ENCODE measurements around the gene TAF3.

Gene TAF3

DNA sequence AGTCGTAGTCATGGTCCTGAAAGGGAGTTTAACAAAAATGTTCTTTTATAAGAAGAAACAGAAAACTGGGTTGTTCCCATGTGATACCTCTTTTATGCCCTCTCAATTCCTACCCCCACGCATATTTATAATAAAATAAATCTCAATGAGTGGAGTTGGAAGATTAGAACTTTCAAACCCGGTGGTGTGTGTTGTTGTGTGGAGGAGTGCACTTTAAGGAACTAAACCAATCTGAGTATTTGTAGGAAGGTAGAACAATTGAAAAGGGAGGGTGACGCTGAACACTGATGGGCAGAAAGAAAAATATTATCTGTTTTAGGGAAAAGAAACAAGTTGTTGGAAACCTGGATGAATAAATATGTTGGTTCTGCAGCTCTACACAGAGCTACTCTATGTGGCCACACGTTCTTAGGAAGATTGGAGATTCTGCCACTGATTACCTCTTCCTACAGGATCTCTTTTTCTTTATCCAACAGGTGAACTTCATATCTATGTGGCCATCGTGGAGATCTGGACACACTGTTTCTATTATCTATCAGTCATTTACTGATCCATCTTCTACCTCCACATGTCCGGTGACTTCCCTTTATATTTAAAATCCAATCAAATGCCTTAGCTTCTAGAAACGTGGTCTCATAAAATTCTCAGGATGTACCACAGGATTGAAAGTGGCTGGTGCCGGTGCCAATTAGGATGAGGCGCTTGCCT, 223.1 kb downstream of the TAF3 start:
- no peak overlapping the region for H3K4me3 ChIP-seq (ENCODE audit: low read depth, low read length)
- ChIA-PET CTCF (interaction anchor here (0.7 kb wide), 1 partner anchor 1260 kb away, joined by 3 read pairs; no protein-coding TSS in a partner anchor), POLR2A (interaction anchor here (0.5 kb wide), 1 partner anchor 87 kb away, joined by 3 read pairs; no protein-coding TSS in a partner anchor)

More for the DNA sequence above, 223.1 kb downstream of the TAF3 start:
- Histone ChIP-seq H3K27ac (ENCODE audit: extremely low read depth, low read depth, low read length) (no peak overlapping the region), H3K9me3 (ENCODE audit: control insufficient read depth, insufficient read depth, low read depth, low read length) (no peaks in the 10 kb centered on the region), H3K36me3 (ENCODE audit: control insufficient read depth in 2 of 2, insufficient read depth in 1 of 2, low read length in 2 of 2) (no peaks in the 10 kb centered on the region), H3K4me1 (ENCODE audit: control insufficient read depth, insufficient read depth, low read length) (peaks cover 2% of the 10 kb centered on the region; the same call in 1 of the 2 replicates)
- TF ChIP-seq, protein P1, sequence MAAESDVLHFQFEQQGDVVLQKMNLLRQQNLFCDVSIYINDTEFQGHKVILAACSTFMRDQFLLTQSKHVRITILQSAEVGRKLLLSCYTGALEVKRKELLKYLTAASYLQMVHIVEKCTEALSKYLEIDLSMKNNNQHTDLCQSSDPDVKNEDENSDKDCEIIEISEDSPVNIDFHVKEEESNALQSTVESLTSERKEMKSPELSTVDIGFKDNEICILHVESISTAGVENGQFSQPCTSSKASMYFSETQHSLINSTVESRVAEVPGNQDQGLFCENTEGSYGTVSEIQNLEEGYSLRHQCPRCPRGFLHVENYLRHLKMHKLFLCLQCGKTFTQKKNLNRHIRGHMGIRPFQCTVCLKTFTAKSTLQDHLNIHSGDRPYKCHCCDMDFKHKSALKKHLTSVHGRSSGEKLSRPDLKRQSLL (tag by site-specific recombination; IDR thresholded peaks at IDR 0.05) = no peak
- no peak for TF ChIP-seq HOXD13 (CRISPR knock-in tag; IDR thresholded peaks at IDR 0.05; ENCODE audit: borderline replicate concordance)
- TF ChIP-seq ZNF624 (tag by site-specific recombination; IDR thresholded peaks at IDR 0.05) = no peak
- TF ChIP-seq ZNF623 (tag by site-specific recombination; IDR thresholded peaks at IDR 0.05) = no peak
- TF ChIP-seq, protein P2, sequence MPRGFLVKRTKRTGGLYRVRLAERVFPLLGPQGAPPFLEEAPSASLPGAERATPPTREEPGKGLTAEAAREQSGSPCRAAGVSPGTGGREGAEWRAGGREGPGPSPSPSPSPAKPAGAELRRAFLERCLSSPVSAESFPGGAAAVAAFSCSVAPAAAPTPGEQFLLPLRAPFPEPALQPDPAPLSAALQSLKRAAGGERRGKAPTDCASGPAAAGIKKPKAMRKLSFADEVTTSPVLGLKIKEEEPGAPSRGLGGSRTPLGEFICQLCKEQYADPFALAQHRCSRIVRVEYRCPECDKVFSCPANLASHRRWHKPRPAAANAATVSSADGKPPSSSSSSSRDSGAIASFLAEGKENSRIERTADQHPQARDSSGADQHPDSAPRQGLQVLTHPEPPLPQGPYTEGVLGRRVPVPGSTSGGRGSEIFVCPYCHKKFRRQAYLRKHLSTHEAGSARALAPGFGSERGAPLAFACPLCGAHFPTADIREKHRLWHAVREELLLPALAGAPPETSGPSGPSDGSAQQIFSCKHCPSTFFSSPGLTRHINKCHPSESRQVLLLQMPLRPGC (tag by site-specific recombination; IDR thresholded peaks at IDR 0.05) = no peak
- TF ChIP-seq REPIN1 (tag by site-specific recombination; IDR thresholded peaks at IDR 0.05; ENCODE audit: low read depth) = no peak
- TF ChIP-seq ZNF174 (tag by site-specific recombination; IDR thresholded peaks at IDR 0.05) = no peak
- TF ChIP-seq ATF2 (tag by site-specific recombination; IDR thresholded peaks at IDR 0.05; ENCODE audit: low read depth) = no peak
- no peak for TF ChIP-seq ZSCAN18 (tag by site-specific recombination; IDR thresholded peaks at IDR 0.05)
- TF ChIP-seq, protein P3, sequence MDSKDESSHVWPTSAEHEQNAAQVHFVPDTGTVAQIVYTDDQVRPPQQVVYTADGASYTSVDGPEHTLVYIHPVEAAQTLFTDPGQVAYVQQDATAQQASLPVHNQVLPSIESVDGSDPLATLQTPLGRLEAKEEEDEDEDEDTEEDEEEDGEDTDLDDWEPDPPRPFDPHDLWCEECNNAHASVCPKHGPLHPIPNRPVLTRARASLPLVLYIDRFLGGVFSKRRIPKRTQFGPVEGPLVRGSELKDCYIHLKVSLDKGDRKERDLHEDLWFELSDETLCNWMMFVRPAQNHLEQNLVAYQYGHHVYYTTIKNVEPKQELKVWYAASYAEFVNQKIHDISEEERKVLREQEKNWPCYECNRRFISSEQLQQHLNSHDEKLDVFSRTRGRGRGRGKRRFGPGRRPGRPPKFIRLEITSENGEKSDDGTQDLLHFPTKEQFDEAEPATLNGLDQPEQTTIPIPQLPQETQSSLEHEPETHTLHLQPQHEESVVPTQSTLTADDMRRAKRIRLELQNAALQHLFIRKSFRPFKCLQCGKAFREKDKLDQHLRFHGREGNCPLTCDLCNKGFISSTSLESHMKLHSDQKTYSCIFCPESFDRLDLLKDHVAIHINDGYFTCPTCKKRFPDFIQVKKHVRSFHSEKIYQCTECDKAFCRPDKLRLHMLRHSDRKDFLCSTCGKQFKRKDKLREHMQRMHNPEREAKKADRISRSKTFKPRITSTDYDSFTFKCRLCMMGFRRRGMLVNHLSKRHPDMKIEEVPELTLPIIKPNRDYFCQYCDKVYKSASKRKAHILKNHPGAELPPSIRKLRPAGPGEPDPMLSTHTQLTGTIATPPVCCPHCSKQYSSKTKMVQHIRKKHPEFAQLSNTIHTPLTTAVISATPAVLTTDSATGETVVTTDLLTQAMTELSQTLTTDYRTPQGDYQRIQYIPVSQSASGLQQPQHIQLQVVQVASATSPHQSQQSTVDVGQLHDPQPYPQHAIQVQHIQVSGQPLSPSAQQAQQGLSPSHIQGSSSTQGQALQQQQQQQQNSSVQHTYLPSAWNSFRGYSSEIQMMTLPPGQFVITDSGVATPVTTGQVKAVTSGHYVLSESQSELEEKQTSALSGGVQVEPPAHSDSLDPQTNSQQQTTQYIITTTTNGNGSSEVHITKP (tag by site-specific recombination; IDR thresholded peaks at IDR 0.05) = no peak
- TF ChIP-seq GFI1B (tag by site-specific recombination; IDR thresholded peaks at IDR 0.05) = no peak
- TF ChIP-seq ZNF335 (tag by site-specific recombination; conservative IDR thresholded peaks at IDR 0.05) = no peak
- TF ChIP-seq ZFP69B (tag by site-specific recombination; IDR thresholded peaks at IDR 0.05) = no peak
- TF ChIP-seq RBAK (tag by site-specific recombination; IDR thresholded peaks at IDR 0.05) = no peak
- no peak for TF ChIP-seq ZNF473 (tag by site-specific recombination; IDR thresholded peaks at IDR 0.05)
- TF ChIP-seq, protein P4, sequence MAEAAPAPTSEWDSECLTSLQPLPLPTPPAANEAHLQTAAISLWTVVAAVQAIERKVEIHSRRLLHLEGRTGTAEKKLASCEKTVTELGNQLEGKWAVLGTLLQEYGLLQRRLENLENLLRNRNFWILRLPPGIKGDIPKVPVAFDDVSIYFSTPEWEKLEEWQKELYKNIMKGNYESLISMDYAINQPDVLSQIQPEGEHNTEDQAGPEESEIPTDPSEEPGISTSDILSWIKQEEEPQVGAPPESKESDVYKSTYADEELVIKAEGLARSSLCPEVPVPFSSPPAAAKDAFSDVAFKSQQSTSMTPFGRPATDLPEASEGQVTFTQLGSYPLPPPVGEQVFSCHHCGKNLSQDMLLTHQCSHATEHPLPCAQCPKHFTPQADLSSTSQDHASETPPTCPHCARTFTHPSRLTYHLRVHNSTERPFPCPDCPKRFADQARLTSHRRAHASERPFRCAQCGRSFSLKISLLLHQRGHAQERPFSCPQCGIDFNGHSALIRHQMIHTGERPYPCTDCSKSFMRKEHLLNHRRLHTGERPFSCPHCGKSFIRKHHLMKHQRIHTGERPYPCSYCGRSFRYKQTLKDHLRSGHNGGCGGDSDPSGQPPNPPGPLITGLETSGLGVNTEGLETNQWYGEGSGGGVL (tag by site-specific recombination; IDR thresholded peaks at IDR 0.05) = no peak
- no peak for TF ChIP-seq ZSCAN5A (tag by site-specific recombination; IDR thresholded peaks at IDR 0.05)
- no peak for TF ChIP-seq SALL2 (tag by site-specific recombination; IDR thresholded peaks at IDR 0.05; ENCODE audit: borderline replicate concordance)
- TF ChIP-seq GLIS2 (tag by site-specific recombination; IDR thresholded peaks at IDR 0.05) = no peak
- no peak for TF ChIP-seq ZNF510 (tag by site-specific recombination; IDR thresholded peaks at IDR 0.05; ENCODE audit: insufficient replicate concordance)

All from HEK293 (cell line).